Activated naive CD8-positive, alpha-beta T cell treated with anti-CD3 and anti-CD28 coated beads, Interleukin-2, amount 10 ng/mL, durations not matched to agents 7 days and 5 days (primary cell): ENCODE results near the gene PDE8A. TPM values are rescaled to one million over a fixed set of nuclear protein-coding genes. Genes with fewer than 3 reads are reported as not detected.

Experiments used
- ATAC-seq: fragments of 150-1000 bp; cut with Tn5 transposase; one replicate; pipeline ENCODE4 v1.10.0; 2021; ENCODE audit warnings: low read depth, moderate library complexity
- POLR2A ChIA-PET: fragments of 350-600 bp; sonication (Branson Sonifier 250); formaldehyde crosslinking; loops from one replicate; lab custom pipeline; 2021; ENCODE audit warnings: antibody characterized with exemption; lab: Charles Lee
- DNase-seq: peaks from one replicate; pipeline ENCODE4 v3.0.0; 2021
- H3K27ac Mint-ChIP-seq: one replicate; pipeline ENCODE4 v1.8.0; 2022; ENCODE audit warnings: mild to moderate bottlenecking, mixed read lengths
- H3K27me3 Mint-ChIP-seq: one replicate; pipeline ENCODE4 v1.8.0; 2022; ENCODE audit warnings: mild to moderate bottlenecking, moderate library complexity, mixed read lengths
- H3K36me3 Mint-ChIP-seq: one replicate; pipeline ENCODE4 v1.8.0; 2021; ENCODE audit warnings: mild to moderate bottlenecking, mixed read lengths
- H3K4me1 Mint-ChIP-seq: one replicate; pipeline ENCODE4 v1.8.0; 2021; ENCODE audit warnings: mixed read lengths
- H3K4me3 Mint-ChIP-seq: one replicate; pipeline ENCODE4 v1.8.0; 2022; ENCODE audit warnings: mild to moderate bottlenecking, moderate library complexity, mixed read lengths
- H3K9me3 Mint-ChIP-seq: one replicate; pipeline ENCODE4 v1.8.0; 2021; ENCODE audit warnings: mixed read lengths
- total RNA-seq, 2 experiments: library from RNA; stranded (reverse); gene quantifications; one replicate each; pipeline ENCODE4 v1.2.3, GENCODE V29; 2021

PDE8A gene
- total RNA-seq, 2 experiments from 2014 or later, result 22.3 to 27.7 TPM

- no peak overlapping the region for H3K27ac Mint-ChIP-seq
- ATAC-seq, result no peak
- no peaks in the 10 kb centered on the region for H3K4me1 Mint-ChIP-seq
- POLR2A ChIA-PET, result no interaction called here
- no peaks in the 10 kb centered on the region for H3K9me3 Mint-ChIP-seq
- no peak for DNase-seq
- no peaks in the 10 kb centered on the region for H3K27me3 Mint-ChIP-seq
- H3K36me3 Mint-ChIP-seq, result peaks cover 12% of the 10 kb centered on the region
- no peak overlapping the region for H3K4me3 Mint-ChIP-seq
Observed at GRCh38 chr15:85089929-85090597, 108.4 kb downstream of the PDE8A start.

GRCh38 chr15:85091990-85092389 is 110.3 kb downstream of the PDE8A start:
- H3K27ac Mint-ChIP-seq, result no peak overlapping the region
- POLR2A ChIA-PET, result no interaction called here
- ATAC-seq, result no peak
- no peak overlapping the region for H3K4me3 Mint-ChIP-seq
- H3K4me1 Mint-ChIP-seq, result no peaks in the 10 kb centered on the region
- H3K27me3 Mint-ChIP-seq, result no peaks in the 10 kb centered on the region
- DNase-seq, result no peak
- peaks cover 9% of the 10 kb centered on the region for H3K36me3 Mint-ChIP-seq
- H3K9me3 Mint-ChIP-seq, result no peaks in the 10 kb centered on the region

DNA sequence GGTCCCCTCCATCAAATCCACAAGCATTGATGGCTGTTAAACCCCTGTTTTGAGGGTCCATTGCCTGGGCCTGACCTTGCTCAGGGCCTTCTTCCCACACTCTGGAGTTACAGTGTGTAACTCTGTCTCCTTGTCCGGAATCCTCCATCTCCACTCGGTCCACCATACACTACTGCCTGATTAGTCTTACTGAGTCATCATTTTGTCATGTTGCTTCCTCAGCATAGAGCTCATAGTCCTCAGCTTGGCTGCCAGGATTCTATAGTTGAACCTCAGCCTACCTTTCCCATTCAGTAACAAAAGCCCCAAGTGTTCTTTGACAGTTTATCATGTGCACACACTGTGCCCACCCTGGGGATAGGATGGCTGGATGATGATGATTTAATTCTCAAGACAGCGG is 113.0 kb downstream of the PDE8A start:
- ATAC-seq (no peak), DNase-seq (no peak)
- H3K9me3 Mint-ChIP-seq, result no peaks in the 10 kb centered on the region
- H3K36me3 Mint-ChIP-seq, result peaks cover 13% of the 10 kb centered on the region
- POLR2A ChIA-PET, result no interaction called here
- H3K4me3 Mint-ChIP-seq, result no peak overlapping the region
- no peak overlapping the region for H3K27ac Mint-ChIP-seq
- H3K4me1 Mint-ChIP-seq, result peaks cover 1% of the 10 kb centered on the region
- H3K27me3 Mint-ChIP-seq, result no peaks in the 10 kb centered on the region

GRCh38 chr15:85095566-85095965 is 113.9 kb downstream of the PDE8A start:
- ATAC-seq (no peak), DNase-seq (no peak)
- Mint-ChIP-seq H3K4me3 (no peak overlapping the region), H3K4me1 (peaks cover 1% of the 10 kb centered on the region), H3K27me3 (no peaks in the 10 kb centered on the region), H3K9me3 (no peaks in the 10 kb centered on the region), H3K36me3 (peaks cover 15% of the 10 kb centered on the region), H3K27ac (no peak overlapping the region)
- POLR2A ChIA-PET, result no interaction called here

DNA sequence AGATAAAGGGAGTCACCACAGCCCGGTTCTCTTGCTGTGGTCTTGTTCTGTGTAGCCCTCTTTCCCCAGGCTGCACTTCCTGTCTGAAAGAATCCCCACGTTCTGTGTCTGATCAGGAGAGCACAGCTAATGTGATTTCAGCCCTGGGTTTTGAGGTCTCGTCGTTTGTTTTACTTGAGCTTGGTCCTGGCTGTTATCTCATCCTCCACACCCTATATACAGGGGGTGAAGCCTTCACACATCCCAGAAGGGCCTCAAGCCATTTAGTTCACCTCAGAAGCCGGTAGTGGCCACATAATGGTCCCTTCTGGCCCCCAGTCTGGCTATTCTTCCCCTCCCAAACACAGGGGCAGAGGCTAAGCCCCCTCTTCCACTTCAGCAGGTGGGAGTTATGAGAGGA is 115.6 kb downstream of the PDE8A start:
- H3K4me3 Mint-ChIP-seq, result no peak overlapping the region
- H3K4me1 Mint-ChIP-seq, result peaks cover 1% of the 10 kb centered on the region
- POLR2A ChIA-PET, result no interaction called here
- ATAC-seq, result no peak
- H3K27me3 Mint-ChIP-seq, result no peaks in the 10 kb centered on the region
- no peaks in the 10 kb centered on the region for H3K9me3 Mint-ChIP-seq
- no peak overlapping the region for H3K27ac Mint-ChIP-seq
- H3K36me3 Mint-ChIP-seq, result peaks cover 13% of the 10 kb centered on the region
- DNase-seq, result no peak

GRCh38 chr15:85097725-85098124 is 116.1 kb downstream of the PDE8A start:
- no peak overlapping the region for H3K27ac Mint-ChIP-seq

DNA sequence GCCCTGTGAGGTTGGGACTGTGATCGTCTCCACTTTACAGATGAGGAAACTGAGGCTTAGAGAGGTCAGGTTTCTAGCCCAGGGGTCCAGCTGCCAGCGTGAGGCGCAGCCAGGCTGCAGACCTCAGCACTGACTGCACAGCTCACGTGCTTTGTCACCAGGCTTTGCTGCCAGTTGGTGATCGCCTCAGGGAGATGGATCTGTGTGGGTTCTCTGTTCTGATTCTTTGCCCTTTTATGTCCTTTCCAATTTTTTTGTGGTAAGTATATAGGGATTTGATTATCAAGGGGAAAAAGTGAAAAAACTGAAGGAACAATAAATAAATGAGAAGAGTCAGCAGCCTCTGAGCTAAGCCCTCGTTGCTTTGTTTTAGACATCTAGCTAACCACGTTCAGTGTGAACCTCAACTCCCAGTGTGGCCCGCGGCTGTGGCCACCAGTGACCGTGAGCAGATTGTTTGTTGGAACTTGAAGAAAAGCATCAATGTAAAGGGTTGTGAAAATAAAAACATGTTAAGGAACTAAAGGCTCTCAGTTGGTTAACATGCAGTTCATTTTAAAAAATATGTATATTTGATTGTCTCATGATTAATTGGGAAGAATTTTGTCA is 117.6 kb downstream of the PDE8A start:
- no peaks in the 10 kb centered on the region for H3K27me3 Mint-ChIP-seq
- H3K9me3 Mint-ChIP-seq, result no peaks in the 10 kb centered on the region
- no peak for ATAC-seq
- H3K27ac Mint-ChIP-seq, result no peak overlapping the region
- DNase-seq, result no peak
- peaks cover 13% of the 10 kb centered on the region for H3K36me3 Mint-ChIP-seq
- H3K4me1 Mint-ChIP-seq, result peaks cover 4% of the 10 kb centered on the region
- POLR2A ChIA-PET, result interaction anchor here (1.6 kb wide), 1 partner anchor 118 kb away, joined by 7 read pairs; the partner anchor contains the start of gene PDE8A
- H3K4me3 Mint-ChIP-seq, result no peak overlapping the region

More at GRCh38 chr15:85097725-85098124, 116.1 kb downstream of the PDE8A start:
- POLR2A ChIA-PET, result no interaction called here
- no peaks in the 10 kb centered on the region for H3K9me3 Mint-ChIP-seq
- no peak for ATAC-seq
- no peak for DNase-seq
- H3K4me1 Mint-ChIP-seq, result peaks cover 1% of the 10 kb centered on the region
- peaks cover 13% of the 10 kb centered on the region for H3K36me3 Mint-ChIP-seq
- no peak overlapping the region for H3K4me3 Mint-ChIP-seq
- no peaks in the 10 kb centered on the region for H3K27me3 Mint-ChIP-seq

GRCh38 chr15:85100186-85100937 is 118.7 kb downstream of the PDE8A start:
- no peaks in the 10 kb centered on the region for H3K9me3 Mint-ChIP-seq
- H3K4me1 Mint-ChIP-seq, result peaks cover 4% of the 10 kb centered on the region
- no peaks in the 10 kb centered on the region for H3K27me3 Mint-ChIP-seq
- no peak overlapping the region for H3K27ac Mint-ChIP-seq
- POLR2A ChIA-PET, result interaction anchor here (0.6 to 1.6 kb wide), 4 partner anchors 28 to 469 kb away, joined by 3 to 7 read pairs (median 4); partner anchors contain the start of genes PDE8A and WDR73
- H3K36me3 Mint-ChIP-seq, result peaks cover 10% of the 10 kb centered on the region
- no peak overlapping the region for H3K4me3 Mint-ChIP-seq
- peak; percentile 57 for DNase-seq
- ATAC-seq, result peak; percentile 96

- DNase-seq (no peak), ATAC-seq (no peak)
- Mint-ChIP-seq H3K4me3 (no peak overlapping the region), H3K27me3 (no peaks in the 10 kb centered on the region), H3K36me3 (peaks cover 6% of the 10 kb centered on the region), H3K4me1 (peaks cover 3% of the 10 kb centered on the region), H3K27ac (no peak overlapping the region), H3K9me3 (no peaks in the 10 kb centered on the region)
- POLR2A ChIA-PET, result no interaction called here
Observed at GRCh38 chr15:85104584-85104983, 122.9 kb downstream of the PDE8A start.

DNA sequence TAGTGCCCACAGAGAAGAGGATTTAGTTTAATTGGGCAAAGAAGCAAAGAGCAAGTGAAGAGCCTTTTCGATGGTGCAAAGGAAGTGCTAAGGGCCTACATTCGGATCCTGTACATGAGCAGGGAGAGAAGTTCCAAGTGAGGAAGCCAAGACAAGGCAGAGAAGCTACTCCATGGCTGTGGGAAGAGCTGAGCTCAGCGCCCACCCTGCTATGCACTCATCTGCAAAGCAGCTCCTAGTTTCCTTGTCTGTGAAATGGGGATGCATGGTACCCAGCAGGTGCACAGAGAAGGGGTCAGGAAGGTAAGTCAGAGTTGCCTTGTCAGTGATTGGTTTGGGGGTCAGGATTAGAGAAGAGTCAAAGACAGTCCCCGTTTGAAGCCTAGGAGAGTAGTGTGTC is 126.5 kb downstream of the PDE8A start:
- peaks cover 3% of the 10 kb centered on the region for H3K4me1 Mint-ChIP-seq
- peaks cover 8% of the 10 kb centered on the region for H3K36me3 Mint-ChIP-seq
- DNase-seq (no peak), ATAC-seq (no peak)
- no peaks in the 10 kb centered on the region for H3K27me3 Mint-ChIP-seq
- H3K4me3 Mint-ChIP-seq, result no peak overlapping the region
- POLR2A ChIA-PET, result no interaction called here
- no peak overlapping the region for H3K27ac Mint-ChIP-seq
- H3K9me3 Mint-ChIP-seq, result no peaks in the 10 kb centered on the region

DNA sequence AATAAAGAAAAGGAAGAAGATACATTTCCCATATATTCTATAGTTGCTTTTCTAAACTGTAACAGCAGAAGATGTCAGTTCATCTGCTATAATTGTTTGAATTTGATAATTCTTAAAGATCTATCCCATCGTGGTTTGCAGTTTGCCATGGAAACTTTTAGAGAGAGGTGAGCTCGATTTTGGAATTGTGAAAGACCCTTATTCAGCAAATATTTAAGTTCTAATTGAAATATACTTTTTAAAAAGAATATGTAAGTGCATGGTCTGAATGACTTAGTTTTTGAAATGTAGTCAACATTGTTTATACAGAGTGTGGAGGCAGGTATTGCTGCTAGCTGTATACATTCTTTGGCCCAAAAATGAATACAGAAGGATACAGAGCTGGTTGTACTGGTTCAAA is 127.7 kb downstream of the PDE8A start:
- Mint-ChIP-seq H3K27ac (no peak overlapping the region), H3K27me3 (no peaks in the 10 kb centered on the region), H3K36me3 (peaks cover 12% of the 10 kb centered on the region), H3K4me1 (no peaks in the 10 kb centered on the region), H3K4me3 (no peak overlapping the region), H3K9me3 (no peaks in the 10 kb centered on the region)
- ATAC-seq (no peak), DNase-seq (no peak)
- POLR2A ChIA-PET, result no interaction called here

- ATAC-seq (no peak), DNase-seq (no peak)
- POLR2A ChIA-PET, result no interaction called here
- Mint-ChIP-seq H3K4me3 (no peak overlapping the region), H3K27me3 (no peaks in the 10 kb centered on the region), H3K36me3 (peaks cover 21% of the 10 kb centered on the region), H3K27ac (no peak overlapping the region), H3K4me1 (peaks cover 2% of the 10 kb centered on the region), H3K9me3 (no peaks in the 10 kb centered on the region)
Observed at GRCh38 chr15:85112997-85113396, 131.3 kb downstream of the PDE8A start.

DNA sequence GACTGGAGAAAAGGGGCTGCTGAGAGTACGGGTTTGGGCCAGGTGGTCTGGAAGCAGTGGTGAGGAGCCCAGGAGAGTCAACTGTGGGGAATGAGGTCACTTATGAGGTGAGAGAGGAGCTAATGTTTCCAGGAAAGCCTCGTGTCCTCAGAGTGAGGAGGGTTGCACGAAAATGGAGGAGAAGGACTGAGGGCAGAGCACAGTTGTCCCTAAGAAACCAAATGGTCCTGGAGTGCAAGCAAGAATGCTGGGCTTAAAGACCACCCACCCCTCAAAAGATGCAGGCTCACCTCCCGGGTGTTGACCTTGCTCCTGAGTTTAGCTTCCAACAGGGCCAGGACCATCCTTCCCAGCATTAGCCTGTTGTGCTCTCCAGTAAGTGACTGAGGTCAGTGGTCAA is 133.2 kb downstream of the PDE8A start:
- Mint-ChIP-seq H3K27ac (no peak overlapping the region), H3K9me3 (no peaks in the 10 kb centered on the region), H3K27me3 (no peaks in the 10 kb centered on the region), H3K4me3 (no peak overlapping the region), H3K4me1 (peaks cover 2% of the 10 kb centered on the region), H3K36me3 (peaks cover 26% of the 10 kb centered on the region)
- POLR2A ChIA-PET, result interaction anchor here (0.5 kb wide), 1 partner anchor 22 kb away, joined by 3 read pairs; no protein-coding TSS in a partner anchor
- ATAC-seq (no peak), DNase-seq (no peak)
